Kidney (tissue), 14 donors: ENCODE results near the gene NOL12. TPM values are rescaled to one million over a fixed set of nuclear protein-coding genes. Genes with fewer than 3 reads are reported as not detected.

Source experiments
- DNase-seq, 5 donors: peaks; one replicate each; pipeline ENCODE4 v3.0.0-alpha.2; 2013 to 2020
- FAIRE-seq: peaks from 2 replicates; lab custom pipeline; 2012; peaks lifted over from hg19 to GRCh38; lab: Jason Lieb, UNC
- H3K27ac ChIP-seq, 2 donors: one replicate each; pipeline ENCODE4 v1.7.0; 2013; ENCODE audit warnings: low read depth in 2 of 2, low read length in 2 of 2, inconsistent platforms in 1 of 2
- H3K27me3 ChIP-seq: one replicate; pipeline ENCODE4 v1.7.1; 2013; ENCODE audit warnings: low read length, inconsistent platforms; ENCODE audit not compliant: control insufficient read depth, insufficient read depth
- H3K36me3 ChIP-seq, 3 donors: one replicate each; pipeline versions ENCODE4 v1.7.0 to v1.7.1; 2013; ENCODE audit warnings: low read length in 3 of 3, control low read depth in 1 of 3, inconsistent platforms in 1 of 3; ENCODE audit not compliant: insufficient read depth in 3 of 3, control insufficient read depth in 2 of 3
- H3K4me1 ChIP-seq, 3 donors: one replicate each; pipeline versions ENCODE4 v1.7.0 to v1.7.1; 2013; ENCODE audit warnings: low read length in 3 of 3, inconsistent platforms in 1 of 3, low read depth in 1 of 3; ENCODE audit not compliant: control insufficient read depth in 2 of 3, insufficient read depth in 2 of 3
- H3K4me3 ChIP-seq, 3 donors: one replicate each; pipeline versions ENCODE4 v1.7.0 to v1.8.1; 2013; ENCODE audit warnings: low read length in 3 of 3, control low read depth in 1 of 3, inconsistent platforms in 1 of 3
- H3K9ac ChIP-seq, 3 donors: one replicate each; pipeline versions ENCODE4 v1.7.0 to v1.7.1; 2013; ENCODE audit warnings: low read length in 3 of 3, control low read depth in 1 of 3, inconsistent platforms in 1 of 3
- H3K9me3 ChIP-seq, 3 donors: one replicate each; pipeline versions ENCODE4 v1.7.0 to v1.7.1; 2013; ENCODE audit warnings: low read length in 3 of 3, control low read depth in 1 of 3, inconsistent platforms in 1 of 3; ENCODE audit not compliant: control insufficient read depth in 2 of 3, insufficient read depth in 1 of 3
- CTCF ChIP-seq: IDR thresholded peaks from 3 replicates; pipeline ENCODE4 v1.5.1; 2012; ENCODE audit warnings: mild to moderate bottlenecking, moderate library complexity, borderline replicate concordance; ENCODE audit not compliant: insufficient read depth; ENCODE audit errors: extremely low read depth
- intact Hi-C: fragments of 100-400 bp; cut with DNase I; formaldehyde crosslinking; loops from one replicate; pipeline ENCODE4 v1.11.1; 2022
- polyA plus RNA-seq: library from polyadenylated mRNA; stranded (reverse); fragments of 350-450 nt; fragmentation: Illumina TruSeq; extraction: RNeasy Lipid Tissue Mini Kit (QIAGEN cat#74804); gene quantifications from one replicate; pipeline ENCODE4 v1.2.3, GENCODE V29; 2014; ENCODE audit warnings: low read depth, low replicate concordance; ENCODE audit not compliant: insufficient read depth
- total RNA-seq: library from RNA; stranded (reverse); fragmentation: NEBNext Ultra II Directional; extraction: Animal tissue kit (Norgen Biotek cat#: 25700); gene quantifications from one replicate; pipeline ENCODE4 v1.2.1, GENCODE V29; 2021
- donor health status: control.
- donor health status: control.
- donor health status: control.
- donor health status: control.
- donor health status: control.
- donor health status: DM: yes; HTN: yes; CAD: no.
- donor health status: Normal renal cell carcinoma (clear cell type).

The NOL12 gene
- total and polyA plus RNA-seq, 2 donors from 2014 or later: 26.3 to 27.5 TPM

- Histone ChIP-seq H3K4me1 (peaks cover 0 to 4% (median 0%) of the 10 kb centered on the region in 3 donors), H3K9me3 (no peaks in the 10 kb centered on the region), H3K27me3 (no peaks in the 10 kb centered on the region), H3K4me3 (no peak overlapping the region), H3K36me3 (no peaks in the 10 kb centered on the region), H3K9ac (no peak overlapping the region), H3K27ac (no peak overlapping the region)
- FAIRE-seq (no peak), DNase-seq (peak; percentile 71 to 87 (median 82))
- TF ChIP-seq CTCF: peak; percentile 77
- intact Hi-C loops: loop anchor here (5.0 kb wide), 1 partner anchor 39 kb away; no protein-coding TSS in a partner anchor
Observed at GRCh38 chr22:37681556-37682049, 4.5 kb upstream of the NOL12 start.

GRCh38 chr22:37684803-37685615 is 1.1 kb upstream of the NOL12 start:
- Histone ChIP-seq H3K36me3 (peaks cover 0 to 17% (median 8%) of the 10 kb centered on the region in 3 donors), H3K27me3 (no peaks in the 10 kb centered on the region), H3K9ac (no peak overlapping the region), H3K9me3 (no peaks in the 10 kb centered on the region), H3K4me3 (no peak overlapping the region), H3K4me1 (peaks cover 0 to 11% (median 0%) of the 10 kb centered on the region in 3 donors), H3K27ac (no peak overlapping the region)
- intact Hi-C loops: loop anchor here (5.0 kb wide), 1 partner anchor 43 kb away; no protein-coding TSS in a partner anchor
- FAIRE-seq (no peak), DNase-seq (no peak)
- no peak for TF ChIP-seq CTCF

GRCh38 chr22:37690407-37690806 is 4.3 kb downstream of the NOL12 start:
- no peak for TF ChIP-seq CTCF

More at GRCh38 chr22:37690407-37690806, 4.3 kb downstream of the NOL12 start:
- Histone ChIP-seq H3K27me3 (no peaks in the 10 kb centered on the region), H3K27ac (no peak overlapping the region), H3K4me3 (no peak overlapping the region), H3K36me3 (peaks cover 0 to 42% (median 22%) of the 10 kb centered on the region in 3 donors), H3K4me1 (peaks cover 0 to 9% (median 0%) of the 10 kb centered on the region in 3 donors), H3K9me3 (no peaks in the 10 kb centered on the region), H3K9ac (no peak overlapping the region)
- FAIRE-seq: no peak
- no peak for DNase-seq
- intact Hi-C loops: no loop called here
